Lung (tissue), 12 donors: ENCODE results near the gene PSMA7. TPM values are rescaled to one million over a fixed set of nuclear protein-coding genes. Genes with fewer than 3 reads are reported as not detected.
A peak's percentile ranks its signal among the peaks of the same experiment; 100 is the strongest.

Experiments
- ATAC-seq: fragments of 200-7000 bp; cut with Tn5 transposase; one replicate; pipeline ENCODE4 v1.9.1; 2020; ENCODE audit warnings: moderate number of reproducible peaks; ENCODE audit not compliant: insufficient read depth, low FRiP score
- DNase-seq, 3 donors: peaks; one replicate each; pipeline ENCODE4 v3.0.0-alpha.2; 2013 to 2017
- H3K27ac ChIP-seq, 2 donors: one replicate each; pipeline ENCODE4 v1.5.1; 2013; ENCODE audit warnings: mild to moderate bottlenecking in 2 of 2, moderate library complexity in 2 of 2, control low read depth in 1 of 2, inconsistent platforms in 1 of 2, low read depth in 1 of 2, low read length in 1 of 2
- H3K27me3 ChIP-seq, 3 donors: one replicate each; pipeline ENCODE4 v1.5.1; 2013; ENCODE audit warnings: low read length in 2 of 3; ENCODE audit not compliant: control insufficient read depth in 3 of 3, insufficient read depth in 3 of 3
- H3K36me3 ChIP-seq, 4 donors: one replicate each; pipeline ENCODE4 v1.5.1; 2013; ENCODE audit warnings: low read length in 4 of 4, mild to moderate bottlenecking in 1 of 4, moderate library complexity in 1 of 4; ENCODE audit not compliant: control insufficient read depth in 4 of 4, insufficient read depth in 4 of 4
- H3K4me1 ChIP-seq, 5 donors: one replicate each; pipeline ENCODE4 v1.5.1; 2013; ENCODE audit warnings: low read length in 5 of 5, mild to moderate bottlenecking in 2 of 5, moderate library complexity in 1 of 5; ENCODE audit not compliant: control insufficient read depth in 5 of 5, insufficient read depth in 5 of 5
- H3K4me3 ChIP-seq: one replicate; pipeline ENCODE4 v1.5.1; 2013; ENCODE audit warnings: mild to moderate bottlenecking, control low read depth, moderate library complexity
- H3K9ac ChIP-seq, 2 donors: one replicate each; pipeline ENCODE4 v1.5.1; 2013; ENCODE audit warnings: low read length in 2 of 2, control low read depth in 1 of 2; ENCODE audit not compliant: insufficient read depth in 1 of 2
- H3K9me3 ChIP-seq, 4 donors: one replicate each; pipeline ENCODE4 v1.5.1; 2013; ENCODE audit warnings: low read length in 3 of 4, mild to moderate bottlenecking in 1 of 4, moderate library complexity in 1 of 4; ENCODE audit not compliant: control insufficient read depth in 4 of 4, insufficient read depth in 3 of 4
- CTCF ChIP-seq: IDR thresholded peaks from 2 replicates; pipeline ENCODE4 v1.5.1; 2012; ENCODE audit warnings: mild to moderate bottlenecking; ENCODE audit errors: control extremely low read depth, extremely low read depth
- WGBS, 2 donors: extraction: QIAGEN DNeasy Blood & Tissue Kit; methylation state at CpG; one replicate each; pipeline ENCODE4 v1.1.7; 2013; 5-methylcytosine and 5-hydroxymethylcytosine counted together
- polyA plus RNA-seq, 2 donors: library from polyadenylated mRNA; stranded (reverse); fragments of 200-250 nt; gene quantifications; one replicate each; pipeline ENCODE4 v1.2.1, GENCODE V29; 2013
- total RNA-seq, 2 donors: library from RNA; depleted of rRNA in 1 of 2; stranded (reverse); fragments of >200 nt in 1 of 2; gene quantifications; one replicate each; pipeline ENCODE4 v1.2.1, GENCODE V29; 2014 to 2021
- donor health status: control.
- donor health status: control.
- donor health status: Bipolar disorder and iron deficiency.
- donor health status: healthy.
- donor health status: DM: yes; HTN: yes; CAD: no.

The PSMA7 gene
- total and polyA plus RNA-seq, 4 donors: 100 to 478 (median 258) TPM

DNA sequence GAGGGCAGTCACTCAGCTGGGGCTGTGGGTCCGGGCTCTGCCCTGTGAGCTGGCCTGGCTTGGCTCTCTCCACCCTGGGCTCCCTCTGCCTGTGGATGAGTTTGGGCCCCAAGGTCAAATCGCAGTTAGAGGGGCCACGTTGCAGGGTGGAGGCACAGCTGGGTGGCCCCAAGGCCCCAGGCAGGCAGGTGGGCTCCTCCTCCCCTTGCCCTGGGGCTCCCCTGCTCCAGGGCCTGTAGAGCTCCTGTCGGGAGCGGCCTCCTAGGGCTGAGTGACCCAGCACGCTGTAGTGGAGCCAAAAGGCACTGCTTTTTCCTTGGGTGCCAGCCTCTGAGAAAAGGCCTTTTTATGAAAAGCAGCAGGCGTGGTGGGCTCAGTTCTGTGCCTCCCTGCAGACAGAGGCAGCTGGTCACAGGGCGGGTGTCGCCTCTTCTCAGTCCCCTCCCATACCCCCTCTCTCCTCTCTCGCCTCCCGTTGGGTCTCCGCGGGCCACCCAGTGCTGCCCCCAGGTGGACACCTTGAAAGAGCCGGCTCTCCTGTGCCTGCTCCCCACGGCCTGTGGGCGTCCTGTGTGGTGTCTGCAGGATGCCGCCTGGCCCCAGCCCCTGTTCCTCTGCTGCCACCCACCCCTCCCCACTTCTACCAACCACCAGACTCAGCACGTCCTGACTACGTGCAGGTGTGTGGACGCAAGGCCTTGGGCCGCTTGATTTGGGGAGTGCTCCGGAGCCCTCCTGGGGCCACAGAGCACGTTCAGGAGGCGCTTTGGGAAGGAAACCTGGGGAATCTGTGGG, 13.6 kb upstream of the PSMA7 start:
- Histone ChIP-seq H3K27me3 (no peaks in the 10 kb centered on the region), H3K9me3 (peaks cover 0 to 2% (median 0%) of the 10 kb centered on the region in 4 donors), H3K4me3 (no peak overlapping the region), H3K27ac (no peak overlapping the region), H3K36me3 (peaks cover 0 to 24% (median 1%) of the 10 kb centered on the region in 4 donors), H3K4me1 (peaks cover 0 to 5% (median 0%) of the 10 kb centered on the region in 5 donors), H3K9ac (no peak overlapping the region)
- TF ChIP-seq CTCF: peak; percentile 28
- WGBS, 2 donors: 53% methylated on average over 23 to 24 of the region's 24 CpGs
- DNase-seq (peak; percentile 38 to 66 (median 50)), ATAC-seq (peak; percentile 28)

DNA sequence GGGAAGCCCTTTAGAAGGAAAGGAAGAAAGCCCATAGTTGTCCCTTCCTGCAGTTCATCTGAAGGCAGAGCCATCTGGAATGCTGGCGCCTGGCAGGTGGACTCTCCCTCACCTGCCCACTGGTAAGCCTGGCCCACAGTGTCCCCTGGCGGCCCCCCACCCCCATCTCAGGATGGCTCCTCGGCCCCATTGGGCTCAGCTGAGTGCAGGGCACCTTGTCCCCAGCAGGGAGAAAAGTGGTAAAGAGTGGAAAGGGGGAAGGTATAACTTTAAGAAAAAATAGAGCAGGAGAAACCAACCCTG, 13.0 kb upstream of the PSMA7 start:
- no peak for TF ChIP-seq CTCF
- WGBS, 2 donors: 89 to 91% methylated on average over 3 of the region's 3 CpGs
- ATAC-seq: no peak
- no peak overlapping the region for H3K9ac ChIP-seq
- H3K27ac ChIP-seq: no peak overlapping the region
- no peaks in the 10 kb centered on the region for H3K27me3 ChIP-seq
- H3K4me3 ChIP-seq: no peak overlapping the region
- H3K4me1 ChIP-seq: peaks cover 0 to 5% (median 0%) of the 10 kb centered on the region in 5 donors
- DNase-seq: no peak
- H3K36me3 ChIP-seq: peaks cover 0 to 19% (median 1%) of the 10 kb centered on the region in 4 donors
- H3K9me3 ChIP-seq: peaks cover 0 to 2% (median 0%) of the 10 kb centered on the region in 4 donors

- 94 to 96% methylated on average over 29 of the region's 29 CpGs for WGBS, 2 donors
- TF ChIP-seq CTCF: no peak
- Histone ChIP-seq H3K9ac (no peak overlapping the region), H3K27ac (no peak overlapping the region), H3K4me3 (no peak overlapping the region), H3K36me3 (peaks cover 0 to 13% (median 1%) of the 10 kb centered on the region in 4 donors), H3K9me3 (peaks cover 0 to 2% (median 0%) of the 10 kb centered on the region in 4 donors), H3K4me1 (peaks cover 0 to 5% (median 0%) of the 10 kb centered on the region in 5 donors), H3K27me3 (no peaks in the 10 kb centered on the region)
- ATAC-seq: no peak
- DNase-seq: no peak
Observed at GRCh38 chr20:62155428-62156253, 12.4 kb upstream of the PSMA7 start.
